ENCODE results near the gene SYNGR3.

The SYNGR3 gene

GRCh38 chr16:2042171-2042985 is 52.6 kb downstream of the SYNGR3 start:
- DNase-seq (ENCODE audit: low read depth), result no peak

GRCh38 chr16:2042986-2043666 is 53.4 kb downstream of the SYNGR3 start:
- DNase-seq (ENCODE audit: low read depth), result no peak

Measured in T follicular helper cell (primary cell).